GM21717 (cell line): Measurements from ENCODE around the gene TCERG1L.

ENCODE experiments used
- ATAC-seq: cut with Tn5 transposase; IDR thresholded peaks from one replicate; pipeline ENCODE4 v1.9.1; 2021; ENCODE audit warnings: mild to moderate bottlenecking, moderate library complexity; ENCODE audit not compliant: unreplicated experiment

TCERG1L gene

DNA sequence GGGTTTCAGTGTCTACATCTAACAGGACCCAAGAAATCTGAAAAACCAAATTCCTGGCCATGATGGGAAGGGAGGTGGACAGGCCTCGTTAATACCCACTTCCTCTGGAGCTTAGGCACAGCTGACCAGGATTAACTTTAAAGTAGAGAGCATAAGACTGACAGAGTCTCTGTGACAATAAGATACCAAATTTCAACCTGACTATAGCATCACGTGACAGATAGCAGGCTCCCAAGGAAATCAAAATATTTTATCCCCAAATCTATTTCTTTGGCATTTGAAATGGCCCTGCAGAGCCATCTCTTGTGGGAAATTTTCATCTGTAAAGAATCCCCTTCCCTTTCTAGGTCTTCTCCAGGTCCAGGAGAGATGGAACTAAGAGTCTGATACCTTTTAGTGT, 258.3 kb downstream of the TCERG1L start:
- ATAC-seq: no peak

DNA sequence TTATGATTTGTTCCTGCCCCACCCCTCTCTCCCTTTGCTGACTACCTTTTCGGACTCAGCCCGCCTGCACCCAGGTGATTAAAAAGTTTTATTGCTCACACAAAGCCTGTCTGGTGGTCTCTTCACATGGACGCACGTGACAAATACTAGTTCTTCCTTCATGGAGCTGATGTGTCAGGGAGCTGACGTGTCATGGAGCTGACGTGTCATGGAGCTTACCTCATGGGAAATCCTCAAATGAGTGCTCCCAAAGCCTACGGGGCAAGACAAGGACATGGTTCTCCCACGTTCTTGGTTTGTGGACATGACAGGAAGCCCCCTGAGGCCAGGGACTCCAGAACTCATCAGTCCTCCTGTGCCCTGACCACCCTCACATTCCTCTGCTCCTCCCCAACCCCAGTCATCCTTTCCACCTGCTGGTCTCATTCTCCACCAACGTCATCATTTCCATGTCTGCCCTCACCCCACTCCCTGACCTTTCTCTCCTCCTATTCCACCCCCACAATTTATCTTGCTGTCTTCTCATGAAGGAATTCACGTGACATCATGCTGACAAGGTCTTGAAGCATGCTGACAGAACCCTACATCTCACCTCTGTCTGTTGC, 261.3 kb downstream of the TCERG1L start:
- no peak for ATAC-seq

DNA sequence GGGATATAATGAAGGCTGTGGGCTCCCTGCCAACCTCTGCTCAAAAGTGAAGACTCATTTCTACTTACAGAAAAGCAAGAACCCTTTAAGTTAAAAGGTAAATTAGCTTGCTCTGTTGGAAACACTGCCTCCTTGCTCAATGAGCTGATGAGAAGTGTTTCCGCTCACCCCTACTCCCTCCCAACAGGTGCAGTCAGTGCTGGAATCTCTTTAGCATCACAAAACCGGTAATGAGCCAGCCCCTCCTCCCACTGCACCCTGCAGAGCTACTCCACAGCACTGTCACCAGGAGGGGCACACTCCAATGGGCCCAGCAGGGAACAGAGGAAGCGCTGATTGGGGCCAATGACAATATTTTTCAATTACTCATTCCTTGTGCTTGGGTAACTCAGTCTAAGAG, 262.5 kb downstream of the TCERG1L start:
- no peak for ATAC-seq

- no peak for ATAC-seq
These were observed 262.9 kb downstream of the TCERG1L start for GRCh38 chr10:131048606-131049005.

- ATAC-seq: no peak
These were observed 264.0 kb downstream of the TCERG1L start for GRCh38 chr10:131047501-131047900.

GRCh38 chr10:131046194-131046593, 265.3 kb downstream of the TCERG1L start:
- ATAC-seq: no peak

DNA sequence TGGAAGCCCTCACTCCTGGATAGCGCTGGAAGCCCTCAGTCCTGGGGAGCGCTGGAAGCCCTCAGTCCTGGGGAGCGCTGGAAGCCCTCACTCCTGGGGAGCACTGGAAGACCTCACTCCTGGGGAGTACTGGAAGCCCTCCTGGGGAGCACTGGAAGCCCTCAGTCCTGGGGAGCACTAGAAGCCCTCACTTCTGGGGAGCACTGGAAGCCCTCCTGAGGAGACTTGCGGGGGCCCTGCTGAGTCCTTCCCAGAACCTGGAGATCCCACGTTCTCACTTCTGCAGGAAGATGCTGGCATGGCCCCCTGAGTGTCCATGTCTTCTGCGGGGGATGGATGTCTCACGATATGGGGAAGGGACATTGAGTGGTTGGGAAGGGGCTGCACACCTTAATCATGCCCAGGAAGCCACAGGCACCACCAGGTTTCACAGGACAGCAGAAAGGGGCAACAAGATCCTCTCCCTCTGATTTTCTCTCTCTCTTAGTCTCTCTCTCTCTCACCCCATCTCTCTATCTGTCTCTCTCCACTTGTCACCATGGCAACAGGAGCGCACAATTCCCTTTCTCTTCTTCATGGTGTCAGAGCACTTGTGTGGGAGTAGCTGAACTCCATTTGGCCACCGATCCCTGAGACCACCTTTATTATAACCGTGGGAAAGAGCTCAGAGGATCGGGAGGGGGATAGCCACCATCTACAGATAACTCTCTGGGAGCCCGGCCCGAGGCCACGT, 267.0 kb downstream of the TCERG1L start:
- ATAC-seq: no peak

- ATAC-seq: no peak
These were observed 268.4 kb downstream of the TCERG1L start for GRCh38 chr10:131043039-131043691.
